Measurements from ENCODE around the gene NLRX1. TPM values are rescaled to one million over a fixed set of nuclear protein-coding genes. Genes with fewer than 3 reads are reported as not detected.
A peak's percentile ranks its signal among the peaks of the same experiment; 100 is the strongest.
"Not testable (repeated sequence)": the region's sequence is repeated elsewhere in the genome, so short reads cannot be mapped to it uniquely, and the experiment has no call there.

Gene NLRX1
- total and polyA plus RNA-seq, 3 experiments from 2014 or later: 11.3 to 16.7 (median 16.1) TPM

DNA sequence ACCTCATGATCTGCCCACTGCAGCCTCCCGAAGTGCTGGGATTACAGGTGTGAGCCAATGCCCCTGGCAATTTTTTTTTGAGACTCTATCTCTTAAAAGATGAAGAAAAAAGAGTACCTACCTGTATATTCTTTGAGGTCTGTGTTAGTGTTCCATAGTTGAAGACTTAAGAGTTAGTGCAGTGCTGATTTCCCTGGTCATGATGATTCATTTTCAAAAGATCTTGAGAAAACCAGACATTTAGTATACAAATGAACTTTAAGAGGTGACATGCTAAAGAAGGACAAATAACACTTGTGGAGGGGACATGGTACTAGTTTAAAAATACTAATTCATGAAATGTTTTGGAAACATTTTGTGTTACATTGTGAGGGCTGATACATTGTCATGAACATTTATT lies 55.3 kb downstream of the NLRX1 start:
- Histone ChIP-seq H3K36me3 (ENCODE audit: insufficient read depth, low read length) (no peaks in the 10 kb centered on the region), H3K27ac (ENCODE audit: low read depth, low read length) (no peak overlapping the region), H3K9me3 (ENCODE audit: low read length) (no peaks in the 10 kb centered on the region), H3K4me3 (ENCODE audit: low read length) (no peak overlapping the region), H3K4me1 (ENCODE audit: insufficient read depth, low read length) (peaks cover 18% of the 10 kb centered on the region), H3K27me3 (ENCODE audit: insufficient read depth, low read length, poor library complexity, severe bottlenecking) (no peaks in the 10 kb centered on the region)
- H3K27me3 Mint-ChIP-seq: no peaks in the 10 kb centered on the region
- no peak for DNase-seq
- POLR2A ChIA-PET: no interaction called here
- H3K4me1 Mint-ChIP-seq: peaks cover 40 to 69% (median 59%) of the 10 kb centered on the region in 3 donors
- no peak overlapping the region for H3K4me3 Mint-ChIP-seq
- CTCF ChIA-PET: no interaction called here
- peak overlapping the region in 3 of 8 donors; percentile 46 to 64 (median 51) for H3K27ac Mint-ChIP-seq
- peaks cover 0 to 13% (median 6%) of the 10 kb centered on the region in 3 donors for H3K36me3 Mint-ChIP-seq
- no peaks in the 10 kb centered on the region for H3K9me3 Mint-ChIP-seq

DNA sequence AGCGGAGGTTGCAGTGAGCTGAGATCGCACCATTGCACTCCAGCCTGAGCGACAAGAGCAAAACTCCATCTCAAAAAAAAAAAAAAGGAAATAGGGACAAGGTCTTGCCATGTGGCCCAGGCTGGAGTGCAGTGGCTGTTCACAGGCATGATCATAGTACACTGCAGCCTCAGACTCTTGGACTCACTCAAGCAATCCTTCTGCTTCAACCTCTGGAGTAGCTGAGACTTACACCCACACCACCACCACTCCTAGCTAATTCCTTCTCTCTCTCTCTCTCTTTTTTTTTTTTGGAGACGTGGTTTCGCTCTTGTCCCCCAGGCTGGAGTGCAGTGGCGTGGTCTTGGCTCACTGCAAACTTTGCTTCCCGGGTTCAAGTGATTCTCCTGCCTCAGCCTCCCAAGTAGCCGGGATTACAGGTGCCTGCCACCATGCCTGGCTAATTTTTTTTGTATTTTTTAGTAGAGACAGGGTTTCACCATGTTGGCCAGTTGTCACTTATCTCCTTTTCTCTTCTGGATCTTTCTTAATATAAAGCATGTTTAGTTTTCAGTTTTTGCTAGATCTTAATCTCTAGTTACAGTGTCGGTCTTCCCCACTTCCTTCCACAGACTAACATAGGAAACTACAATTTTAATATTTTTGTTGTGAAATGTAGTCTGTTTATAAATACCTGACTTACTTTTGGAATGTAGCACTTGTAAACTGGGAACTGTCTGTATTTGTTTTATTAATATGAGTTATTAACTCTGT lies 60.2 kb downstream of the NLRX1 start:
- POLR2A ChIA-PET: interaction anchor here (0.7 to 1.4 kb wide), 3 partner anchors 22 to 187 kb away, joined by 3 to 4 read pairs (median 3); partner anchors contain the start of gene CBL
- H3K9me3 ChIP-seq (ENCODE audit: low read length); H3K36me3 ChIP-seq (ENCODE audit: insufficient read depth, low read length); H3K4me3 ChIP-seq (ENCODE audit: low read length); H3K27me3 ChIP-seq (ENCODE audit: insufficient read depth, low read length, poor library complexity, severe bottlenecking); H3K9me3 Mint-ChIP-seq; H3K27me3 Mint-ChIP-seq; H3K27ac ChIP-seq (ENCODE audit: low read depth, low read length); DNase-seq: not testable (repeated sequence)
- peaks cover 19% of the 10 kb centered on the region for H3K4me1 ChIP-seq (ENCODE audit: insufficient read depth, low read length)
- H3K36me3 Mint-ChIP-seq: peaks cover 3 to 27% (median 9%) of the 10 kb centered on the region in 3 donors
- H3K4me1 Mint-ChIP-seq: peaks cover 44 to 69% (median 58%) of the 10 kb centered on the region in 3 donors
- CTCF ChIA-PET: interaction anchor here (0.7 to 1.5 kb wide), 4 partner anchors 12 to 97 kb away, joined by 3 to 4 read pairs (median 3); no protein-coding TSS in a partner anchor
- peak overlapping the region; percentile 41 to 84 (median 58) for H3K27ac Mint-ChIP-seq
- H3K4me3 Mint-ChIP-seq: peak overlapping the region in 6 of 7 donors; percentile 45 to 77 (median 73)

DNA sequence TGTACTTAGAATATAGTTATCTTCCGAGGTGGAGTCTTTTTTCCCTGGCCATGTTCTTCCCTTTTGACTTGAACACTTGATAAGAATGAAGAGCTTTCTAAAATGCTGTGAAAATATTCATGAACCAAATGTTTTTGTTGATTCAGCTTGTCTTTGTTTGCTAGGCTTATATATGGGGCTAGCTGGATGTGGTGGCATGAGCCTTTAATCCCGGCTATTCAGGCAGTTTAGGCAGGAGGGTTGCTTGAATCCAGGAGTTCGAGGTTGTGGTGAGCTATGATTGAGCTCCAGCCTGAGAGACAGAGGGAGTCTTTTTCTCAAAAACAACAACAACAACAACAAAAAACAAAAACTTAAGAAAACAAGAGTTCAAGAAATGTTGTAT lies 60.8 kb downstream of the NLRX1 start:
- H3K9me3 Mint-ChIP-seq: no peaks in the 10 kb centered on the region
- no peak overlapping the region for H3K27ac ChIP-seq (ENCODE audit: low read depth, low read length)
- ChIA-PET CTCF (interaction anchor here (1.0 to 1.5 kb wide), 4 partner anchors 13 to 97 kb away, joined by 3 to 4 read pairs (median 3); no protein-coding TSS in a partner anchor), POLR2A (interaction anchor here (0.7 to 1.4 kb wide), 2 partner anchors 23 to 123 kb away, joined by 3 read pairs; partner anchors contain the start of gene CBL)
- DNase-seq: no peak
- peak overlapping the region; percentile 41 to 84 (median 58) for H3K27ac Mint-ChIP-seq
- no peak overlapping the region for H3K4me3 ChIP-seq (ENCODE audit: low read length)
- no peaks in the 10 kb centered on the region for H3K27me3 Mint-ChIP-seq
- H3K4me1 ChIP-seq (ENCODE audit: insufficient read depth, low read length): peaks cover 19% of the 10 kb centered on the region
- peaks cover 3 to 33% (median 4%) of the 10 kb centered on the region in 3 donors for H3K36me3 Mint-ChIP-seq
- no peaks in the 10 kb centered on the region for H3K36me3 ChIP-seq (ENCODE audit: insufficient read depth, low read length)
- H3K4me1 Mint-ChIP-seq: peaks cover 39 to 63% (median 53%) of the 10 kb centered on the region in 3 donors
- H3K27me3 ChIP-seq (ENCODE audit: insufficient read depth, low read length, poor library complexity, severe bottlenecking): no peaks in the 10 kb centered on the region
- H3K4me3 Mint-ChIP-seq: peak overlapping the region in 6 of 7 donors; percentile 45 to 77 (median 73)
- H3K9me3 ChIP-seq (ENCODE audit: low read length): no peaks in the 10 kb centered on the region

GRCh38 chr11:119229741-119230140 lies 61.2 kb downstream of the NLRX1 start:
- peak overlapping the region in 4 of 8 donors; percentile 41 to 84 (median 66) for H3K27ac Mint-ChIP-seq
- Histone ChIP-seq H3K9me3 (ENCODE audit: low read length) (no peaks in the 10 kb centered on the region), H3K4me1 (ENCODE audit: insufficient read depth, low read length) (peaks cover 19% of the 10 kb centered on the region), H3K27ac (ENCODE audit: low read depth, low read length) (no peak overlapping the region), H3K36me3 (ENCODE audit: insufficient read depth, low read length) (no peaks in the 10 kb centered on the region), H3K27me3 (ENCODE audit: insufficient read depth, low read length, poor library complexity, severe bottlenecking) (no peaks in the 10 kb centered on the region), H3K4me3 (ENCODE audit: low read length) (no peak overlapping the region)
- no peaks in the 10 kb centered on the region for H3K9me3 Mint-ChIP-seq
- no peaks in the 10 kb centered on the region for H3K27me3 Mint-ChIP-seq
- H3K36me3 Mint-ChIP-seq: peaks cover 5 to 35% (median 6%) of the 10 kb centered on the region in 3 donors
- ChIA-PET CTCF (interaction anchor here (1.0 to 1.3 kb wide), 3 partner anchors 13 to 96 kb away, joined by 3 read pairs; no protein-coding TSS in a partner anchor), POLR2A (interaction anchor here (0.7 kb wide), 1 partner anchor 123 kb away, joined by 3 read pairs; no protein-coding TSS in a partner anchor)
- no peak for DNase-seq
- no peak overlapping the region for H3K4me3 Mint-ChIP-seq
- peaks cover 34 to 62% (median 52%) of the 10 kb centered on the region in 3 donors for H3K4me1 Mint-ChIP-seq

Other genes with a start within 250 kb of the NLRX1 start
- gene BCL9L, start 242.8 kb upstream of the NLRX1 start, total RNA-seq: 10 to 100 TPM; 39.6 to 42.8 TPM
- gene BCL9L, start 242.8 kb upstream of the NLRX1 start, polyA plus RNA-seq: 9.1 TPM
- under 1 TPM in 1 of 2 experiments, not detected in 1; 0.22 TPM for gene UPK2, start 212.4 kb upstream of the NLRX1 start, total RNA-seq
- gene UPK2, start 212.4 kb upstream of the NLRX1 start, polyA plus RNA-seq: not detected
- gene FOXR1, start 197.0 kb upstream of the NLRX1 start, total RNA-seq: not detected
- gene FOXR1, start 197.0 kb upstream of the NLRX1 start, polyA plus RNA-seq: not detected
- 10 to 100 TPM; 29.1 to 34.6 TPM for gene CENATAC, start 170.6 kb upstream of the NLRX1 start, total RNA-seq
- 10.1 TPM for gene CENATAC, start 170.6 kb upstream of the NLRX1 start, polyA plus RNA-seq
- 1,000 to 10,000 TPM; 1,415 to 1,447 TPM for gene RPS25, start 150.4 kb upstream of the NLRX1 start, total RNA-seq
- gene RPS25, start 150.4 kb upstream of the NLRX1 start, polyA plus RNA-seq: 4,526 TPM
- gene TRAPPC4, start 150.0 kb upstream of the NLRX1 start, total RNA-seq: 100 to 1,000 TPM; 154 TPM
- gene TRAPPC4, start 150.0 kb upstream of the NLRX1 start, polyA plus RNA-seq: 125 TPM
- gene SLC37A4, start 137.8 kb upstream of the NLRX1 start, total RNA-seq: 10 to 100 TPM; 22.7 to 28.5 TPM
- 11.3 TPM for gene SLC37A4, start 137.8 kb upstream of the NLRX1 start, polyA plus RNA-seq
- 100 to 1,000 TPM; 181 TPM for gene HYOU1, start 111.5 kb upstream of the NLRX1 start, total RNA-seq
- gene HYOU1, start 111.5 kb upstream of the NLRX1 start, polyA plus RNA-seq: 33.4 TPM
- 10 to 100 TPM; 25.3 to 26.0 TPM for gene VPS11, start 100.9 kb upstream of the NLRX1 start, total RNA-seq
- 51.5 TPM for gene VPS11, start 100.9 kb upstream of the NLRX1 start, polyA plus RNA-seq
- gene HMBS, start 83.8 kb upstream of the NLRX1 start, total RNA-seq: 10 to 100 TPM; 35.5 to 38.4 TPM
- 21.8 TPM for gene HMBS, start 83.8 kb upstream of the NLRX1 start, polyA plus RNA-seq
- gene DPAGT1, start 66.9 kb upstream of the NLRX1 start, total RNA-seq: 10 to 100 TPM; 69.7 to 78.6 TPM
- gene DPAGT1, start 66.9 kb upstream of the NLRX1 start, polyA plus RNA-seq: 45.7 TPM
- gene C2CD2L, start 61.4 kb upstream of the NLRX1 start, total RNA-seq: 10 to 100 TPM; 26.3 to 26.5 TPM
- 9.9 TPM for gene C2CD2L, start 61.4 kb upstream of the NLRX1 start, polyA plus RNA-seq
- 10 to 100 TPM; 26.8 to 29.1 TPM for gene HINFP, start 47.1 kb upstream of the NLRX1 start, total RNA-seq
- 14.6 TPM for gene HINFP, start 47.1 kb upstream of the NLRX1 start, polyA plus RNA-seq
- gene ABCG4, start 19.7 kb upstream of the NLRX1 start, total RNA-seq: under 1 TPM; 0.11 to 0.18 TPM
- gene ABCG4, start 19.7 kb upstream of the NLRX1 start, polyA plus RNA-seq: not detected
- gene NHERF4, start 16.8 kb downstream of the NLRX1 start, total RNA-seq: under 1 TPM in 1 of 2 experiments, not detected in 1; 0.42 TPM
- not detected for gene NHERF4, start 16.8 kb downstream of the NLRX1 start, polyA plus RNA-seq
- 10 to 100 TPM; 25.9 to 26.1 TPM for gene CBL, start 37.6 kb downstream of the NLRX1 start, total RNA-seq
- gene CBL, start 37.6 kb downstream of the NLRX1 start, polyA plus RNA-seq: 10.4 TPM
- gene MCAM, start 148.4 kb downstream of the NLRX1 start, total RNA-seq: 1 to 10 TPM; 2.0 to 2.7 TPM
- gene MCAM, start 148.4 kb downstream of the NLRX1 start, polyA plus RNA-seq: 1.6 TPM
- 10 to 100 TPM; 33.2 to 34.8 TPM for gene RNF26, start 165.8 kb downstream of the NLRX1 start, total RNA-seq
- 46.1 TPM for gene RNF26, start 165.8 kb downstream of the NLRX1 start, polyA plus RNA-seq
- not detected for gene C1QTNF5, start 172.2 kb downstream of the NLRX1 start, total RNA-seq
- not detected for gene C1QTNF5, start 172.2 kb downstream of the NLRX1 start, polyA plus RNA-seq
- gene MFRP, start 178.0 kb downstream of the NLRX1 start, total RNA-seq: not detected
- not detected for gene MFRP, start 178.0 kb downstream of the NLRX1 start, polyA plus RNA-seq
- gene USP2, start 213.0 kb downstream of the NLRX1 start, total RNA-seq: under 1 TPM; 0.15 to 0.51 TPM
- not detected for gene USP2, start 213.0 kb downstream of the NLRX1 start, polyA plus RNA-seq

Data from CD8-positive, alpha-beta memory T cell (primary cell).